ENCODE data around the gene GMDS. TPM values are rescaled to one million over a fixed set of nuclear protein-coding genes. Genes with fewer than 3 reads are reported as not detected.

The GMDS gene
- total RNA-seq, 1 experiment from 2014 or later: 31.1 TPM

DNA sequence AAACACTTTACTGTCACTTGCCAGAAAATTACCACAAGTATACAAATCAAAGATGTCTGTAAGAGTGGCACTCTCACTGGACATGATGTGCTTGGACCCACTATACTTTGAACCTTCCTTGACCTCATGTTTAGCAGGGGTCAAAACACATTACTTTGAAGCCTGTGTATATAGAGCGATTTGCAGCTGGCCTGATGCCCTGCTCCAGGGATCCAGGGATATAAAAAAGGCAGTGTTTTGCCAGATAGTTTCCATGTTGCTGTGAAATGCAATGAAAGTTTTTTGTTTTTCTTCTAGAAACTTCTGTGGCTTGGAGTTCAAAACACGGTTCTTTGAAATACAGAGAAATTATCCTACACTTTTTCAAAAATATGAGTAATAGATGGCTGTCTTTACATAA is 470.0 kb downstream of the GMDS start:
- Mint-ChIP-seq H3K36me3 (ENCODE audit: insufficient read depth, unreplicated experiment) (no peaks in the 10 kb centered on the region), H3K9me3 (ENCODE audit: unreplicated experiment) (no peaks in the 10 kb centered on the region), H3K4me3 (ENCODE audit: unreplicated experiment) (no peak overlapping the region), H3K27me3 (ENCODE audit: insufficient read depth, unreplicated experiment) (no peaks in the 10 kb centered on the region), H3K4me1 (ENCODE audit: low read depth, unreplicated experiment) (no peaks in the 10 kb centered on the region), H3K27ac (ENCODE audit: unreplicated experiment) (no peak overlapping the region)
- Histone ChIP-seq H3K4me1 (no peaks in the 10 kb centered on the region), H3K36me3 (ENCODE audit: control insufficient read depth, insufficient read depth, low read length) (no peaks in the 10 kb centered on the region), H3K4me3 (ENCODE audit: low read depth, low read length) (no peak overlapping the region), H3K27me3 (replicated peaks; ENCODE audit: control insufficient read depth, insufficient read depth, low read length) (no peaks in the 10 kb centered on the region), H3K9me3 (no peaks in the 10 kb centered on the region)
- DNase-seq: no peak
- ChIA-PET POLR2A (no interaction called here), CTCF (no interaction called here)
- no TSS peak for BruUV-seq (replicated peaks)
- intact Hi-C loops (cut with micrococcal nuclease; ENCODE audit: unreplicated experiment): no loop called here
- TF ChIP-seq, protein P1, sequence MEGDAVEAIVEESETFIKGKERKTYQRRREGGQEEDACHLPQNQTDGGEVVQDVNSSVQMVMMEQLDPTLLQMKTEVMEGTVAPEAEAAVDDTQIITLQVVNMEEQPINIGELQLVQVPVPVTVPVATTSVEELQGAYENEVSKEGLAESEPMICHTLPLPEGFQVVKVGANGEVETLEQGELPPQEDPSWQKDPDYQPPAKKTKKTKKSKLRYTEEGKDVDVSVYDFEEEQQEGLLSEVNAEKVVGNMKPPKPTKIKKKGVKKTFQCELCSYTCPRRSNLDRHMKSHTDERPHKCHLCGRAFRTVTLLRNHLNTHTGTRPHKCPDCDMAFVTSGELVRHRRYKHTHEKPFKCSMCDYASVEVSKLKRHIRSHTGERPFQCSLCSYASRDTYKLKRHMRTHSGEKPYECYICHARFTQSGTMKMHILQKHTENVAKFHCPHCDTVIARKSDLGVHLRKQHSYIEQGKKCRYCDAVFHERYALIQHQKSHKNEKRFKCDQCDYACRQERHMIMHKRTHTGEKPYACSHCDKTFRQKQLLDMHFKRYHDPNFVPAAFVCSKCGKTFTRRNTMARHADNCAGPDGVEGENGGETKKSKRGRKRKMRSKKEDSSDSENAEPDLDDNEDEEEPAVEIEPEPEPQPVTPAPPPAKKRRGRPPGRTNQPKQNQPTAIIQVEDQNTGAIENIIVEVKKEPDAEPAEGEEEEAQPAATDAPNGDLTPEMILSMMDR (IDR thresholded peaks at IDR 0.05; ENCODE audit: insufficient read depth in 1 of 2, low read depth in 1 of 2, low read length in 1 of 2, severe bottlenecking in 1 of 2, unreplicated experiment in 1 of 2): no peak

DNA sequence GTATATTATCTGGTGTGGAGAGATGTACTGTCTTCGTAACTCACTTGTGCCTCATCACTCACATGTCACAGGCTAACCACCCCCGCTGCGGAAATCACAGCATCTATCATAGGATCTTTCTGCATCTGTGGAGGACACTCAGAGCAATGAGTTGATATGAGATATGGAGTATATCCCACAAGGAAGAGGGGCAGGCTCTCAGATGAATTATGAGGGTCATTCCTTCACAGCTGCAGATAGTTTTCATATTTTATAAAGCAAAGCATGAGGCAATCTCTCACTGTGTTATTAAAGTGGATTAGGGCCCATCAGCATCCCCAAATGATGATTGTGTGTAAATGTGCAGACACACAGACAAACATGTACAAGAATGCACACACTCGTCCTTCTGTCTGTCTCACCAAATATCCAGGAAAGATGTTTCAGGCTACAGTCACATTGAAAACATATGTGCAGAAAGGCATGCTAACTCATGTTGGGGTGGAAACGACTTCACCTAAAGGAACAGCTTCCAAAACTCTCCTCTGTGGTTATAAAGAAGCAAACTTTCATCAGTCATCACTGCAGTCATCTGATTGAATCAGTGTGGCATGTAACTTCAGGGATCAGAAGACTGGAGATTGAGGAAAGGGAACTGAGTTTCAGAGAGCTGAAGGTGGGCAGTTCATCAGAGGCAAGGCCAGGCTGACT is 471.0 kb downstream of the GMDS start:
- no TSS peak for BruUV-seq (replicated peaks)
- POLR2A ChIA-PET: no interaction called here
- H3K36me3 ChIP-seq (ENCODE audit: control insufficient read depth, insufficient read depth, low read length): no peaks in the 10 kb centered on the region
- Mint-ChIP-seq H3K27me3 (ENCODE audit: insufficient read depth, unreplicated experiment) (no peaks in the 10 kb centered on the region), H3K9me3 (ENCODE audit: unreplicated experiment) (no peaks in the 10 kb centered on the region), H3K36me3 (ENCODE audit: insufficient read depth, unreplicated experiment) (no peaks in the 10 kb centered on the region), H3K4me1 (ENCODE audit: low read depth, unreplicated experiment) (no peaks in the 10 kb centered on the region), H3K4me3 (ENCODE audit: unreplicated experiment) (no peak overlapping the region), H3K27ac (ENCODE audit: unreplicated experiment) (no peak overlapping the region)
- TF ChIP-seq, protein P1 (IDR thresholded peaks at IDR 0.05; ENCODE audit: insufficient read depth in 1 of 2, low read depth in 1 of 2, low read length in 1 of 2, severe bottlenecking in 1 of 2, unreplicated experiment in 1 of 2): no peak
- H3K9me3 ChIP-seq: no peaks in the 10 kb centered on the region
- intact Hi-C loops (cut with micrococcal nuclease; ENCODE audit: unreplicated experiment): no loop called here
- H3K4me3 ChIP-seq (ENCODE audit: low read depth, low read length): no peak overlapping the region
- CTCF ChIA-PET: no interaction called here
- H3K4me1 ChIP-seq: no peaks in the 10 kb centered on the region
- DNase-seq: no peak
- no peaks in the 10 kb centered on the region for H3K27me3 ChIP-seq (replicated peaks; ENCODE audit: control insufficient read depth, insufficient read depth, low read length)

DNA sequence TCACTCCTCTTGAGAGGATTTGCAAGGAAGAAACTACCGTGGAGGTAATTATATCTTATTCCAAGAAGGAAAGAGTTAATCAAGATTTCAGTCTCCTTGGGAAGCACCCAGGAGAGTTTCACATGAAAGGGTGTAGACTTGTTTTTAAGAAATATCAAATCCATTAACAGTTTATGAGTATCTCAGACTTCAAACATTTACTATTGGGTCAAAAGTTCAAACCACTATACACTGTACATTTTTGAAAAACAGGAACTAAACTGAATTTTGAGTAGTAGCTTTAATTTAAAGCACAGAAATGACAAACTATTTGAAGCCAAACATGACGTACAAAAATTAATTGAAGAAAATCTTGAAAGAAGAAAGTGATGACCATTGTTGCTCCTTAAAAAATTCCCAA is 471.7 kb downstream of the GMDS start:
- no peaks in the 10 kb centered on the region for H3K9me3 ChIP-seq
- no peaks in the 10 kb centered on the region for H3K36me3 ChIP-seq (ENCODE audit: control insufficient read depth, insufficient read depth, low read length)
- no peaks in the 10 kb centered on the region for H3K4me1 Mint-ChIP-seq (ENCODE audit: low read depth, unreplicated experiment)
- CTCF ChIA-PET: no interaction called here
- POLR2A ChIA-PET: no interaction called here
- H3K27ac Mint-ChIP-seq (ENCODE audit: unreplicated experiment): no peak overlapping the region
- H3K4me3 ChIP-seq (ENCODE audit: low read depth, low read length): no peak overlapping the region
- intact Hi-C loops (cut with micrococcal nuclease; ENCODE audit: unreplicated experiment): no loop called here
- H3K4me1 ChIP-seq: no peaks in the 10 kb centered on the region
- H3K9me3 Mint-ChIP-seq (ENCODE audit: unreplicated experiment): no peaks in the 10 kb centered on the region
- TF ChIP-seq, protein P1 (IDR thresholded peaks at IDR 0.05; ENCODE audit: insufficient read depth in 1 of 2, low read depth in 1 of 2, low read length in 1 of 2, severe bottlenecking in 1 of 2, unreplicated experiment in 1 of 2): no peak
- no TSS peak for BruUV-seq (replicated peaks)
- H3K27me3 Mint-ChIP-seq (ENCODE audit: insufficient read depth, unreplicated experiment): no peaks in the 10 kb centered on the region
- H3K36me3 Mint-ChIP-seq (ENCODE audit: insufficient read depth, unreplicated experiment): no peaks in the 10 kb centered on the region
- H3K4me3 Mint-ChIP-seq (ENCODE audit: unreplicated experiment): no peak overlapping the region
- H3K27me3 ChIP-seq (replicated peaks; ENCODE audit: control insufficient read depth, insufficient read depth, low read length): no peaks in the 10 kb centered on the region
- DNase-seq: no peak

All from Caco-2 (cell line).